ENCODE results near the gene ABCA1.

The ABCA1 gene

DNA sequence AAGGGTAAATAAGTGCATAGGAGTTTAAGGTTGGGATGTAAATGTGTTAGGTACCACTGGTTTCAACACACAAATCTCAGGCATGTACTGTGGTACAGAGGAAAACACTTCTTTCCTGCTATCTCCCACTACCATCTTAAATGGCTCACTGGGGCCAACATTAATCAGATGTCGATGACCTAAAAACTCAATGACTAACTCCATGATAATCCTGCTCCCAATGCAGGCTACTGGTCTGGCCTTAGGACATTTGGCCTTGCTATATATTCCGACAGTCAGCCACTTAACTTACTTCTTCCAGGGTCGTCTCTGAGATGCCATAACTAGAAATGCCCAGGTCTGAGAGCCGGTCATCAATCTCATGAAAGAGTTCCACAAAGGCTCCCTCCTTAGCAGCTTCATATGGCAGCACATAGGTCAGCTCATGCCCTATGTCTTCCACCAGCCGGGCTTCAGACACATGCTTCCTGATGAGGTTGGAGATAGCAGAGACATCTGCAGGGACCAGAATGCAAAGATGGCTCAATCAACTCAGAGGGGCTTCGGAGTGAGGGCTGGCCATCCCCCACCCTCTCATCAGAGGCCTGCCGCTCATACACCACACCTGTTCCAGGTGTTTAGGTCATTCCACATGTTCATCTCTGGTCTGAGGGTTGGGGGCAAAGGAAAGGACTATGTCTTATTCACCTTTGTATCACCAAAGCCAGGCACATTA is 111.9 kb downstream of the ABCA1 start:
- Mint-ChIP-seq H3K4me3 (no peak overlapping the region), H3K36me3 (ENCODE audit: low read depth) (no peaks in the 10 kb centered on the region), H3K4me1 (ENCODE audit: low read depth) (no peaks in the 10 kb centered on the region), H3K9me3 (no peaks in the 10 kb centered on the region), H3K27ac (no peak overlapping the region), H3K27me3 (ENCODE audit: low read depth) (no peaks in the 10 kb centered on the region)
- no peak for DNase-seq (ENCODE audit: low spot score)

DNA sequence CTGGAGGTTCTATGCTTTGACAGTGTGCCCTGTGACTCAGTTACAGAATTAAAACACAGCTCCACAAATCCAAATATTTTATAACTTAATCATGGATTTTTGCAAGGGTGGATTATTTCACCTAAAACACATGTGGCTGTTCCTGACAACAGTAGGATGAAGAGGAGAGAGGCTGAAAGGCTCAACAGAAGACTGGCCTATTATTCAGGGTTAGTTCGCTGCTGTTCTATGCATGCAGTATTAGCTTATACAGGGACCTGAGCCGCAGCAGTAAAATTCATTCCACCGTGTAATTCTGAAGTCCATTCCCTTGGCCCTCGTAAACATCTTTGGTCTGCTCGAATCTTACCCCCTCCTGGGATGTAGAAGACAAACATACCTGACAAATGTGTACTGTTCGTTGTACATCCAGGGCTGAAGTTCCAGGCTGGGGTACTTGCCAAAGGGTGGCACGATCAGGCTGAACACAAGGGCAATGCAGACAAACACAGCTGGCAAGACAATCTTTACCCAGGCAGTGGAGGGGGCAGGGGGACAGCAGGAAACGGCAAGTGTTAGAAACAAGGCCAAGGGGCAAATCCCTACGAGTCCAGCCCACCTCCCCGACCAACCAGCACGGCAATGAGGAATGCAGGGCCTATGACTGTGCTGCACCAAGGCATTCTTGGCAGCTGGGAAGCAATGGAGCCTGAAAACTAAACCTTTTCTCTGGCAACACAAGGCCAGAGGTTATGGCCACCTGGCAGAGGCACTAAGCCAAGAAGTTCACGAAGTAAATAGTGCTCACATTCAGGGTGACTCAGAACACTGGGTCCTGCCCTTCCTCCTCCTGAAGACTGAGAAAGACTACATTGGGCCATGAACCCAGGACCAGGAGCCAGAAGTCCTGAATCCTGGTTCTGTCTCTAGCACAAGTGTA is 117.3 kb downstream of the ABCA1 start:
- no peak for DNase-seq (ENCODE audit: low spot score)
- Mint-ChIP-seq H3K27me3 (ENCODE audit: low read depth) (no peaks in the 10 kb centered on the region), H3K4me1 (ENCODE audit: low read depth) (no peaks in the 10 kb centered on the region), H3K27ac (no peak overlapping the region), H3K36me3 (ENCODE audit: low read depth) (no peaks in the 10 kb centered on the region), H3K9me3 (no peaks in the 10 kb centered on the region), H3K4me3 (no peak overlapping the region)

DNA sequence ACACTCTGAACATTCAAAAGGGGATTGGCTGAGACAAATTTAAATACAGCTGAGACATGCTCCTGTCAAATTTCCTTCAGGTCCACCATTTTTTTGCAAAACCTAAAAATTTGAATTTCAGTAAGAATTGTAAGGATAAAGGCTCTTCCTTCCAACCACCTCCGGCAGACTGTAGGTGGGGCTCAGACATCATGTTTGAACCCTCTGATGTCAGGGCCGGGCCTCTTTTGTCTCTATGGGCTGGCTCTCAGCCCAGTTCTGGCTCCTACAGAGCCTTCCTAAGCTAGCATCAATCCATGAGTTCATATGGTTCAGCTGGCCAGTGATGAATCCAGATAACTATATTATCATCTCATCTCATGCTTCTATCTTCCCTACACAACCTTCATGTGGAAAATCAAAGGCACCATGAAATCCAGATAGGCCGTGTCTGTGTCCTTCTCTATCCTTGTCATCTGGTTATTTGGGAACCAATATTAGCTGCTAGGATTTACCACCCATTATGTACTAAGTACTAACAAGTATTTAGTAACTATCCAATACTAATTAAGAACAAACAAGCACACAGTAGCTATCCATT is 119.8 kb downstream of the ABCA1 start:
- Mint-ChIP-seq H3K36me3 (ENCODE audit: low read depth) (no peaks in the 10 kb centered on the region), H3K27ac (no peak overlapping the region), H3K27me3 (ENCODE audit: low read depth) (no peaks in the 10 kb centered on the region), H3K9me3 (no peaks in the 10 kb centered on the region), H3K4me3 (no peak overlapping the region), H3K4me1 (ENCODE audit: low read depth) (no peaks in the 10 kb centered on the region)
- DNase-seq (ENCODE audit: low spot score): no peak

DNA sequence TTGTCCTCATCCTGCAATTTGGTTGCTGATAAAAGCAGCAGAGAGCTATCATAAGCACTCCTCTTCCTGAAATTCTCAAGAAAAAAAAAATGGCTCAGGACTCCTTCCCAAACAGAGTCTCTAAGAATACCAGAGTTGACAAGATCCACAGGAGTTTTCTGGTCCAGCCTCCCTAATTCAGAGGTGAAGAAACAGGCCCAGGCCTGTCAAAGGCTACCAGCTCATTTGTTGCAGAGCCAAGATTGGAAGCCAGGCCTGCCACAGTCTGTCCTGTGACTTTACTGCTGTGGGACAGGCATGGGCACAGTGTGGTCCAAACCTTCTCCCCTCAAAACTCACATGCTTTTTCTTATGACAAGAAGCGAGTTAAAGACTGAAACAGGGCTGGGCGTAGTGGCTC is 122.5 kb downstream of the ABCA1 start:
- no peaks in the 10 kb centered on the region for H3K9me3 Mint-ChIP-seq
- no peaks in the 10 kb centered on the region for H3K27me3 Mint-ChIP-seq (ENCODE audit: low read depth)
- H3K4me3 Mint-ChIP-seq: no peak overlapping the region
- no peak overlapping the region for H3K27ac Mint-ChIP-seq
- no peaks in the 10 kb centered on the region for H3K36me3 Mint-ChIP-seq (ENCODE audit: low read depth)
- DNase-seq (ENCODE audit: low spot score): no peak
- no peaks in the 10 kb centered on the region for H3K4me1 Mint-ChIP-seq (ENCODE audit: low read depth)

DNA sequence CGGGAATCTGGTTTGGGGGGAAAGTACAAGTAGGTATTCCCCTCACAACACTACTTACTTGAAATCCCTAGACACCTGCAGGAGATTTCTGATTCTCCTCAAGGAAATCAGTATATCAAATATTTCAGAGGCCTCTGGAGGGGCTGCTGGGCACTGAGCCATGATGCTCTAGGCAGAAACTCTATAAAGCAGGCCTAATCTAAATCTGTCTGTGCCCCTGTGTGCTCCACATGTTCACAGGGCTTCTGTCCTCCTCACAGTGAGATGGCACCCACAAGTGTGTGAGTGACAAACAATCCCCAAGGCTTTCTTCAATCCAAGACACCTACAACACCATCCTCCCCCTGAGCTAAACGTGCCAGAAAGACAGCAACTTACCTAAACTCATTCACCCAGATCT is 125.0 kb downstream of the ABCA1 start:
- Mint-ChIP-seq H3K4me3 (no peak overlapping the region), H3K36me3 (ENCODE audit: low read depth) (no peaks in the 10 kb centered on the region), H3K27ac (no peak overlapping the region), H3K27me3 (ENCODE audit: low read depth) (no peaks in the 10 kb centered on the region), H3K9me3 (no peaks in the 10 kb centered on the region), H3K4me1 (ENCODE audit: low read depth) (no peaks in the 10 kb centered on the region)
- DNase-seq (ENCODE audit: low spot score): no peak

DNA sequence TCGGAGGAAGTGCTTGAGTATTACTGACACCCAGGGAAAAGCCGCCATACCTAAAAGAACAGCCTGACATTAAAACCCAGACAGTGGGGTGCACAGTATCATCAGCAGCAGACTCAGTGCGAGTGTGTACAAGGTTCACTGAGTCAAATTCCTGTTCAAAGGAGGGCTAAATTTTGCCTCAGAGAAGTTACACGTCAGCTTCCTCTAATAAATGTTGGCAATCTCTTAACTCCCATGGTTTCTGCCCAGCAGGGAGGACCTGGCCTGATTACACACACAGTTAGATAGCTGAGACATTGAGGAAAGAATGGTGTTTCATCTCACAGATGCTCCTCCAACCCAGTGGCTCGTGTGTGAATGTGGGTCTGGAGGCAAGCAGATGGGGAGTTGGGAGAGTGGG is 125.8 kb downstream of the ABCA1 start:
- no peaks in the 10 kb centered on the region for H3K36me3 Mint-ChIP-seq (ENCODE audit: low read depth)
- H3K4me1 Mint-ChIP-seq (ENCODE audit: low read depth): no peaks in the 10 kb centered on the region
- no peak overlapping the region for H3K4me3 Mint-ChIP-seq
- H3K27me3 Mint-ChIP-seq (ENCODE audit: low read depth): no peaks in the 10 kb centered on the region
- no peaks in the 10 kb centered on the region for H3K9me3 Mint-ChIP-seq
- DNase-seq (ENCODE audit: low spot score): no peak
- no peak overlapping the region for H3K27ac Mint-ChIP-seq

DNA sequence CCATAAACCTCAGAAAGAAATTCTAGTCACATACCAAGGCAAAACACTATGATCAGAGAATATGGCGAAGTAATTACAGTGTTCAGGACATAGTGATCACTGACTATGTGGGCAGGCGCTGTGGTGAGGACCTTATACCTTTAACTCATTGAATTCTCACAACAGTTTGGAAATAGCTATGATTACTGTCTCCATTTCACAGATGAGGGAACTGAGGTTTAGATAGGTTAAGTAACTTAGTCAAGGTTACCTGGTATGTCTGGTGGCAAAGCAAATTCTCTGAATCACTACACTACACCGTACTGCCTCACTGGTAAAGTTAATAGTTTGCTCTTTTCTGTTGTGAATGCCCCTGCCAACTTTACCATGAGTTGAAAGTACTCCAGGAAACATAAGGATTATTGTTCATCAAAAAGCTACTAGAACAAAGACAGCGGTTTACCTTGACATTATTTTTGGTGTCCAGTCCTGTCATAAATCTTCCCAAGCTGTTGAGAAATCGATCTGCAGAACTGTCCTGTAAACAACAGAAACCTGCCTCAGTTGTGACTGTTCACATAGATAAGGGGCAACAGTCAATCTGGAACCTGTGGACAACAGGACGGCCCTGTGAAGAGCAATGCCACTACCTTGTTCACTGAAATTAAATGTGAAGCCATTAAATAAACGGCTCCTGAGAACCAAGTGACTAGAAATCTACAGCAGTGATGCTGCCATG is 127.7 kb downstream of the ABCA1 start:
- Mint-ChIP-seq H3K4me1 (ENCODE audit: low read depth) (no peaks in the 10 kb centered on the region), H3K36me3 (ENCODE audit: low read depth) (no peaks in the 10 kb centered on the region), H3K27ac (no peak overlapping the region), H3K4me3 (no peak overlapping the region), H3K27me3 (ENCODE audit: low read depth) (no peaks in the 10 kb centered on the region), H3K9me3 (no peaks in the 10 kb centered on the region)
- no peak for DNase-seq (ENCODE audit: low spot score)

DNA sequence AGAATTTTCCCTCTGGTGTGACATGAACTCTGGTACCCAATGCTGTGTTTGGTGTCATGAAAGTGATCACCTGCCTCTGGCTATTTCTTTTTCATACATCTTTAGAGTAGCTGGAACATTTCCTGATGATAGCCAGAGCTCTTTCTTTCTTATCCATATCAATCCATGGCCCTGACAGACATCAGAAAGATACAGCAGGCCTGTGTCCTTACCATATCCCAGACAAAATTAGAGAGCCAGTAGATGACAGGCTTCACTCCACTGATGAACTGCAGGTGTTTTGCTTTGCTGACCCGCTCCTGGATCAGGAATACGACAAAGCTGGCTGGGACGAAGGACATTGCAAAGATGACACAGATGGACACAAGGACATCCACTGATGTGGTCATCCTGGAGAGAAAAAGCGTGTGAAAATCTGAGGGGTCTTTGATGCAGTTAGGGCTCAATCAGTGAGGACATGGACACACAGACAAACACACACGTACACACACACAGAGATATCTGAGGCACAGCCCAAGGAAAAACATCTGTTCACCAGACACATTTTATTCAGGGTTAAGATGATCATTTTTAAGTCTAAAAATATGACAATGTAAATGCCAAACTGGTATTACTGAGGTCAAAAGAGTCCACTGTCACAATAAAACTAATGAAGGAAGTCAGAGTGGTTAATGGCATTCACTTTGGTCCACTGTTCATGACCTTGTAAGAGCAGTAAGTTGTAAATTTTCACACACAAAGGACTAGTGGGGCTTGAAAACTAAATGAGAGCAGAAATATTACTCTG is 129.6 kb downstream of the ABCA1 start:
- Mint-ChIP-seq H3K4me1 (ENCODE audit: low read depth) (no peaks in the 10 kb centered on the region), H3K9me3 (no peaks in the 10 kb centered on the region), H3K27ac (no peak overlapping the region), H3K27me3 (ENCODE audit: low read depth) (no peaks in the 10 kb centered on the region), H3K36me3 (ENCODE audit: low read depth) (no peaks in the 10 kb centered on the region), H3K4me3 (no peak overlapping the region)
- no peak for DNase-seq (ENCODE audit: low spot score)

DNA sequence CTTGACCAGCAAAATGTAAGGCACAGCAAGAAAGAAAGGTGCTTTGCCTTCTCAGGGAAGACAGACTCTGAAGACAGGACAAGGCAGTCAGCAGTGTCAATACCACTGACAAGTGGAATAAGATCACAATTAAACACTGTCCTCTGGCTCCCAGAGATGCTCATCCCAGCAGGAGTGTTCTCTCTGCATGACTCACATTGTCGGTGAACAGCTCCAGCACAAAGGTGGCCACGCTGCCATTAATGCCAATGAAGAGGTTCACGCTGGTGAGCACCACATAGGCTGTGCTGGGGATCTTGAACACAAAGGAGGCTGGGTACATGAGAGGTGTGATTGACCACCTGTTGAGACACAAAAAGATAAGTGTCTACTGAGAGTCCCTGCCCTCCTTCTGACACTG is 132.1 kb downstream of the ABCA1 start:
- no peak overlapping the region for H3K4me3 Mint-ChIP-seq
- no peaks in the 10 kb centered on the region for H3K9me3 Mint-ChIP-seq
- no peaks in the 10 kb centered on the region for H3K27me3 Mint-ChIP-seq (ENCODE audit: low read depth)
- H3K27ac Mint-ChIP-seq: no peak overlapping the region
- DNase-seq (ENCODE audit: low spot score): no peak
- H3K4me1 Mint-ChIP-seq (ENCODE audit: low read depth): no peaks in the 10 kb centered on the region
- no peaks in the 10 kb centered on the region for H3K36me3 Mint-ChIP-seq (ENCODE audit: low read depth)

DNA sequence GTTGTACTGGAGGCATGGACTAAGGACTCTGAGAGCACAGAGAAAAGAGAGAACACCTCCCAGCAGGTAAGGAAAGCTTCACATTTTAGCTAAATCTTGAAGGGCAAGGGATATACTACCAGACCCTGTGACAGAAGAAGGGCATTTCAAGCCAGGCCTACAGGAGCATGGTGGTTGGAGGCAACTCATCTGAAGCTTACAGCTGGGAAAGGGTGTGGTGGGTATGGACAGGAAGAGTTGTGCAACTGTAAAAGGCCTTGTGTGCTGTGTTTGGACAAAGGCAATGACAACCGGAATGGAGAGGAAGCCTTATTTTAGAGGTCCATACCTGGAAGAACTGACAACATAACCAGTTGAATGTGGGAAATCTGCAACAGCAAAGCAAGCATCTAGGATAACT is 132.9 kb downstream of the ABCA1 start:
- Mint-ChIP-seq H3K9me3 (no peaks in the 10 kb centered on the region), H3K4me3 (no peak overlapping the region), H3K4me1 (ENCODE audit: low read depth) (no peaks in the 10 kb centered on the region), H3K27ac (no peak overlapping the region), H3K27me3 (ENCODE audit: low read depth) (no peaks in the 10 kb centered on the region), H3K36me3 (ENCODE audit: low read depth) (no peaks in the 10 kb centered on the region)
- DNase-seq (ENCODE audit: low spot score): no peak

DNA sequence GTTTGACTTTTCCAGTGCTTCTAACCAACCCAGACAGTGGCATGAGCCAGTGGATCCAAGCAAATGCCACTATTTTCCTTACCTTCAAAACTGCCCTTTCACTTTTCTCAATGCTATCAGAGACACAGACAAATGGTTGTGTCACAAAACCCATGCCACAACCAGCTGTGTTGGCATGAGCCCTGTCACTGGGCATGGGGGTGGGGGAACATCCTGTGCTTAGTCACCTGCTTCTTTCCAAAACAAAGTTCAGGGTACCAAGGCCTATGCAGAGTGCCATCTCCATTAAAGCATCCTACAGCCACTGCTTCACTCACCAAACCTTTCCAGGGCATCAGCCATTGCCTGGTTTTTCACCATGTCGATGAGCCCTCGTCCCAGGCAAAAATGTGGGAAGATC is 133.9 kb downstream of the ABCA1 start:
- no peak overlapping the region for H3K4me3 Mint-ChIP-seq
- H3K27ac Mint-ChIP-seq: no peak overlapping the region
- H3K9me3 Mint-ChIP-seq: no peaks in the 10 kb centered on the region
- DNase-seq (ENCODE audit: low spot score): no peak
- no peaks in the 10 kb centered on the region for H3K36me3 Mint-ChIP-seq (ENCODE audit: low read depth)
- H3K4me1 Mint-ChIP-seq (ENCODE audit: low read depth): no peaks in the 10 kb centered on the region
- H3K27me3 Mint-ChIP-seq (ENCODE audit: low read depth): no peaks in the 10 kb centered on the region

DNA sequence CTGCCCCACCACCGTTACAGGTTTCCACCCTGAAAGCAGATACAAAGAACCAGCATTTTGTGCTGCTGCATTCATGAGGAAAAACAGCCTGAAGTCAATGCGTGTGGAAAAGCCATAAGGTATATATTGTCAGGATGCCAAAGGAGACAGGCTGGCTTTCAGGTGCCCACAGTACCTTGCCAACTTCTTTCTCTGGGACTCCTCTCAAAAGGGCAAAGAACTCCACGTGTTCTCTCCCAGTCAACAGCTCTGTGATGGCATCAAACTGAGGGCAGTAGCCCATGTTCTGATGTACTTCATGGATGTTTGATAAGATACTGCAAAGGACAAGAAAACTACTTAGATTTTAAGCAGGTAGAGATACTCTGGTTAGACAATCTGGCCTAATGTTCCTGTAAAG is 139.7 kb downstream of the ABCA1 start:
- Mint-ChIP-seq H3K4me3 (no peak overlapping the region), H3K36me3 (ENCODE audit: low read depth) (no peaks in the 10 kb centered on the region), H3K9me3 (no peaks in the 10 kb centered on the region), H3K4me1 (ENCODE audit: low read depth) (no peaks in the 10 kb centered on the region), H3K27ac (no peak overlapping the region), H3K27me3 (ENCODE audit: low read depth) (no peaks in the 10 kb centered on the region)
- DNase-seq (ENCODE audit: low spot score): no peak

DNA sequence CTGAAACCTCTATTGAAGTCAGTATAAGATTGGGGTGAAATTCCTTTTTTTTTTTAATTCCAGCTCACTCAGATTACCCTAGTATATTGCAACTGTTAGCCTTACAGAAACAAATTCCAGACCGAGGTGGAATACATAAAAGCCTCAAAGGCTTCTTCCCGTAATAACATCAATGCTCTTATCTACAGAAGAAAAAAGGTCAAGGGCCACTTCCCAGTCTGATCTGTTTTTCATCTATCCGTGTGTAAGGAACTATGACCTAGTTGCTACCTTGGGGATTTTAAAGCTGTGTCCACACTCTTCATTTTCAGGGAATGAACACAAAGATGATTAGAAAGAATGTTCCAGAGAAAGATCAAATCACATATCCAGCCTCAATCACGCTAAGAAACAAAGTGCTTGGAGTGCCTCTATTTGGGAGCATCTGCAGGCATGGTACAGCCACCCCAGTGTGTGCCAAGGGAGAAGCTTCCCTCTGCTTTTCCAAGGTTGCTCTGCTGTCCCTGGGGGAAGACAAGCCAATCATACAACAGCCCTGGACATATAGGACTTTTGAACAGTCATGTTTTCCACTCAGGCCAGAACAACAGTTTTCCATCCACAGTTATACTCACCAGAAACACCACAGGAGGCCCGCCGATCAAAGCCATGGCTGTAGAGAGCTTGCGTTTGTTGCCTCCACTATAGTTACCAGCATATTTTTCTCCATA is 140.5 kb downstream of the ABCA1 start:
- H3K9me3 Mint-ChIP-seq: no peaks in the 10 kb centered on the region
- H3K4me1 Mint-ChIP-seq (ENCODE audit: low read depth): no peaks in the 10 kb centered on the region
- DNase-seq (ENCODE audit: low spot score): no peak
- no peak overlapping the region for H3K4me3 Mint-ChIP-seq
- no peak overlapping the region for H3K27ac Mint-ChIP-seq
- no peaks in the 10 kb centered on the region for H3K36me3 Mint-ChIP-seq (ENCODE audit: low read depth)
- no peaks in the 10 kb centered on the region for H3K27me3 Mint-ChIP-seq (ENCODE audit: low read depth)

Measured in T-helper 2 cell treated with Interferon-gamma antibody and Interleukin-4, amounts not matched to agents 5 μg/mL and 100 μg/mL, for 36 hours (primary cell).